A549 (cell line): ENCODE results near the gene CLEC16A.

ENCODE experiments used
- CEBPB ChIP-seq, 2 experiments: fragments of >200 bp in 1 of 2; sonication (Bioruptor Twin) in 1 of 2; formaldehyde crosslinking in 1 of 2; IDR thresholded peaks; 2 replicates each; pipeline ENCODE4 v1.6.1; 2012 to 2016
- CHD4 ChIP-seq: fragments of 200-600 bp; sonication (generic); IDR thresholded peaks from 2 replicates; pipeline ENCODE4 v1.6.1; 2016; ENCODE audit warnings: antibody characterized with exemption, mild to moderate bottlenecking, borderline replicate concordance
- EP300 ChIP-seq, 2 experiments: fragments of >200 bp; sonication (Bioruptor Twin); formaldehyde crosslinking; IDR thresholded peaks; 2 replicates in 1 of 2; 3 replicates in 1 of 2; pipeline ENCODE4 v1.6.1; 2016 to 2017
- KDM1A ChIP-seq: fragments of 200-600 bp; sonication (generic); IDR thresholded peaks from 2 replicates; pipeline ENCODE4 v1.6.1; 2016; ENCODE audit warnings: low read depth, mild to moderate bottlenecking
- PHF8 ChIP-seq: fragments of 200-600 bp; sonication (generic); IDR thresholded peaks from 2 replicates; pipeline ENCODE4 v1.6.1; 2016; ENCODE audit warnings: low read depth, mild to moderate bottlenecking, antibody characterized with exemption, moderate library complexity, borderline replicate concordance
- RAD21 ChIP-seq, 2 experiments: fragments of >200 bp in 1 of 2; sonication (Bioruptor Twin) in 1 of 2; formaldehyde crosslinking in 1 of 2; IDR thresholded peaks in 1 of 2; conservative IDR thresholded peaks in 1 of 2; 2 replicates in 1 of 2; 3 replicates in 1 of 2; pipeline ENCODE4 v1.6.1; 2012 to 2018; ENCODE audit warnings: inconsistent platforms in 1 of 2
- SMC3 ChIP-seq: fragments of >200 bp; sonication (Bioruptor Twin); formaldehyde crosslinking; IDR thresholded peaks from 3 replicates; pipeline ENCODE4 v1.6.1; 2018; ENCODE audit warnings: inconsistent platforms
- TF ChIP-seq, protein P1 (sequence below): IDR thresholded peaks from 2 replicates; pipeline ENCODE4 v1.6.1; 2012
- TF ChIP-seq, protein P2 (sequence below): fragments of >200 bp; sonication (Bioruptor Twin); formaldehyde crosslinking; IDR thresholded peaks from 3 replicates; pipeline ENCODE4 v1.5.1; 2016
- TF ChIP-seq, protein P3 (sequence below): fragments of 450-650 bp; IDR thresholded peaks from 2 replicates; pipeline ENCODE4 v1.6.1; 2014; ENCODE audit warnings: antibody characterized with exemption

DNA sequence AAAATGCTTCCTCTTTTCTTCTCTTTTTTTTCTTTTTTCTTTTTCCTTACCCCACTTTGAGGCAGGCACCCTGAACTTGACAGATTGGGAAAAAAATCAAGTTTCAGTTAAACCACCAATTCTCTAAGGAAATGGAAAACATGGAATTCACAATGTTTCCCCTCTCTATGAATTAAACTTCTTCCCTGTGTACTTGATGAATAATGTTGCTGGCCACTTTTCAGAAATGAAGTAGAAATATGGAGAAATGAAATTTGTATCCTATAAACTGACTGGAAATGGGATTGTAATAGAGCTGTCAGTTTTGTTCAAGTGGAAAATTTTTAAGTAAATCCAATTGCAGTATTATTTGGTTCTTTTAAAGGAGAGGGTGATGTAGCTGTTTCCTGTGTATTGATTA is 129.8 kb downstream of the CLEC16A start:
- TF ChIP-seq EP300 (IDR thresholded peaks at IDR 0.05), result no peak
- TF ChIP-seq, protein P1, sequence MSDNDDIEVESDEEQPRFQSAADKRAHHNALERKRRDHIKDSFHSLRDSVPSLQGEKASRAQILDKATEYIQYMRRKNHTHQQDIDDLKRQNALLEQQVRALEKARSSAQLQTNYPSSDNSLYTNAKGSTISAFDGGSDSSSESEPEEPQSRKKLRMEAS, result no peak
- TF ChIP-seq, protein P2, sequence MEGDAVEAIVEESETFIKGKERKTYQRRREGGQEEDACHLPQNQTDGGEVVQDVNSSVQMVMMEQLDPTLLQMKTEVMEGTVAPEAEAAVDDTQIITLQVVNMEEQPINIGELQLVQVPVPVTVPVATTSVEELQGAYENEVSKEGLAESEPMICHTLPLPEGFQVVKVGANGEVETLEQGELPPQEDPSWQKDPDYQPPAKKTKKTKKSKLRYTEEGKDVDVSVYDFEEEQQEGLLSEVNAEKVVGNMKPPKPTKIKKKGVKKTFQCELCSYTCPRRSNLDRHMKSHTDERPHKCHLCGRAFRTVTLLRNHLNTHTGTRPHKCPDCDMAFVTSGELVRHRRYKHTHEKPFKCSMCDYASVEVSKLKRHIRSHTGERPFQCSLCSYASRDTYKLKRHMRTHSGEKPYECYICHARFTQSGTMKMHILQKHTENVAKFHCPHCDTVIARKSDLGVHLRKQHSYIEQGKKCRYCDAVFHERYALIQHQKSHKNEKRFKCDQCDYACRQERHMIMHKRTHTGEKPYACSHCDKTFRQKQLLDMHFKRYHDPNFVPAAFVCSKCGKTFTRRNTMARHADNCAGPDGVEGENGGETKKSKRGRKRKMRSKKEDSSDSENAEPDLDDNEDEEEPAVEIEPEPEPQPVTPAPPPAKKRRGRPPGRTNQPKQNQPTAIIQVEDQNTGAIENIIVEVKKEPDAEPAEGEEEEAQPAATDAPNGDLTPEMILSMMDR, result no peak
- TF ChIP-seq CEBPB (IDR thresholded peaks at IDR 0.05), result no peak
- no peak for TF ChIP-seq CHD4
- TF ChIP-seq, protein P3, sequence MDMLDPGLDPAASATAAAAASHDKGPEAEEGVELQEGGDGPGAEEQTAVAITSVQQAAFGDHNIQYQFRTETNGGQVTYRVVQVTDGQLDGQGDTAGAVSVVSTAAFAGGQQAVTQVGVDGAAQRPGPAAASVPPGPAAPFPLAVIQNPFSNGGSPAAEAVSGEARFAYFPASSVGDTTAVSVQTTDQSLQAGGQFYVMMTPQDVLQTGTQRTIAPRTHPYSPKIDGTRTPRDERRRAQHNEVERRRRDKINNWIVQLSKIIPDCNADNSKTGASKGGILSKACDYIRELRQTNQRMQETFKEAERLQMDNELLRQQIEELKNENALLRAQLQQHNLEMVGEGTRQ, result no peak
- no peak for TF ChIP-seq PHF8
- TF ChIP-seq RAD21 (conservative IDR thresholded peaks at IDR 0.05 in 1 of 2, IDR thresholded peaks at IDR 0.05 in 1 of 2), result no peak
- no peak for TF ChIP-seq KDM1A
- no peak for TF ChIP-seq SMC3
